H9 (cell line): ENCODE results near the gene COL23A1. TPM values are rescaled to one million over a fixed set of nuclear protein-coding genes. Genes with fewer than 3 reads are reported as not detected.

Experiments used
- DNase-seq: peaks from one replicate; pipeline ENCODE4 v3.0.0-alpha.2; 2017
- H2AFZ ChIP-seq: one replicate; pipeline ENCODE4 v1.6.1; 2013; ENCODE audit warnings: mild to moderate bottlenecking, low read length, control low read depth, moderate library complexity
- H2AK5ac ChIP-seq: 2 replicates; pipeline ENCODE4 v1.6.1; 2013; ENCODE audit warnings: low read length, control low read depth, mixed read lengths; ENCODE audit not compliant: insufficient read length
- H2BK120ac ChIP-seq: one replicate; pipeline ENCODE4 v1.6.1; 2013; ENCODE audit warnings: low read depth, mild to moderate bottlenecking, low read length, control low read depth, inconsistent platforms; ENCODE audit not compliant: poor library complexity, severe bottlenecking
- H2BK12ac ChIP-seq: 2 replicates; pipeline ENCODE4 v1.6.1; 2013; ENCODE audit warnings: low read length, control low read depth, mixed read lengths, low read depth; ENCODE audit not compliant: insufficient read length
- H2BK15ac ChIP-seq: 2 replicates; pipeline ENCODE4 v1.6.1; 2013; ENCODE audit warnings: low read depth, low read length, control low read depth
- H2BK20ac ChIP-seq: one replicate; pipeline ENCODE4 v1.6.1; 2013; ENCODE audit warnings: low read depth, mild to moderate bottlenecking, low read length, control low read depth, inconsistent platforms; ENCODE audit not compliant: poor library complexity, severe bottlenecking
- H2BK5ac ChIP-seq: 2 replicates; pipeline ENCODE4 v1.6.1; 2013; ENCODE audit warnings: low read length, control low read depth, mixed read lengths; ENCODE audit not compliant: insufficient read length
- H3K14ac ChIP-seq: 2 replicates; pipeline ENCODE4 v1.6.1; 2013; ENCODE audit warnings: low read length, control low read depth; ENCODE audit not compliant: insufficient read depth
- H3K18ac ChIP-seq: 2 replicates; pipeline ENCODE4 v1.6.1; 2013; ENCODE audit warnings: low read depth, mild to moderate bottlenecking, mixed read lengths, low read length, control low read depth; ENCODE audit not compliant: insufficient read length
- H3K23ac ChIP-seq: 2 replicates; pipeline ENCODE4 v1.6.1; 2013; ENCODE audit warnings: low read length, control low read depth, mixed read lengths, low read depth; ENCODE audit not compliant: insufficient read length
- H3K23me2 ChIP-seq: 2 replicates; pipeline ENCODE4 v1.6.1; 2013; ENCODE audit warnings: low read depth, mild to moderate bottlenecking, mixed read lengths, low read length, control low read depth; ENCODE audit not compliant: insufficient read length, poor library complexity, severe bottlenecking
- H3K27ac ChIP-seq: 2 replicates; pipeline ENCODE4 v1.5.1; 2013; ENCODE audit warnings: low read length, control low read depth, mixed read lengths, low read depth; ENCODE audit not compliant: insufficient read length
- H3K27me3 ChIP-seq: 2 replicates; pipeline ENCODE4 v1.6.1; 2013; ENCODE audit warnings: low read length, control low read depth, inconsistent platforms; ENCODE audit not compliant: insufficient read depth
- H3K4ac ChIP-seq: 2 replicates; pipeline ENCODE4 v1.6.1; 2013; ENCODE audit warnings: low read depth, mild to moderate bottlenecking, control low read depth, inconsistent platforms, low read length, moderate library complexity
- H3K4me1 ChIP-seq: 2 replicates; pipeline ENCODE4 v1.6.1; 2013; ENCODE audit warnings: low read length, control low read depth, inconsistent platforms; ENCODE audit not compliant: insufficient read depth
- H3K4me2 ChIP-seq: 2 replicates; pipeline ENCODE4 v1.6.1; 2013; ENCODE audit warnings: low read length, control low read depth, mixed read lengths; ENCODE audit not compliant: insufficient read length, insufficient read depth
- H3K56ac ChIP-seq: 2 replicates; pipeline ENCODE4 v1.6.1; 2013; ENCODE audit warnings: low read depth, mild to moderate bottlenecking, mixed read lengths, low read length, control low read depth; ENCODE audit not compliant: insufficient read length
- H3K79me1 ChIP-seq: 2 replicates; pipeline ENCODE4 v1.6.1; 2013; ENCODE audit warnings: low read depth, mild to moderate bottlenecking, moderate library complexity, low read length, control low read depth, inconsistent platforms; ENCODE audit not compliant: insufficient read depth, poor library complexity, severe bottlenecking
- H3K79me2 ChIP-seq: 2 replicates; pipeline ENCODE4 v1.6.1; 2013; ENCODE audit warnings: low read length, control low read depth, inconsistent platforms; ENCODE audit not compliant: insufficient read depth
- H3K9ac ChIP-seq: 2 replicates; pipeline ENCODE4 v1.6.1; 2013; ENCODE audit warnings: low read length, control low read depth, mixed read lengths; ENCODE audit not compliant: insufficient read length; ENCODE audit errors: extremely low read depth
- H3K9me3 ChIP-seq: one replicate; pipeline ENCODE4 v1.6.1; 2013; ENCODE audit warnings: low read depth, low read length, inconsistent platforms; ENCODE audit not compliant: control insufficient read depth
- H3T11ph ChIP-seq: one replicate; pipeline ENCODE4 v1.6.1; 2013; ENCODE audit warnings: mild to moderate bottlenecking, low read length, control low read depth, inconsistent platforms
- H4K20me1 ChIP-seq: one replicate; pipeline ENCODE4 v1.6.1; 2013; ENCODE audit not compliant: control insufficient read depth, insufficient read length, insufficient read depth
- H4K5ac ChIP-seq: 2 replicates; pipeline ENCODE4 v1.6.1; 2013; ENCODE audit warnings: low read depth, mild to moderate bottlenecking, mixed read lengths, low read length, control low read depth; ENCODE audit not compliant: insufficient read length
- H4K8ac ChIP-seq: replicated peaks from 2 replicates; pipeline ENCODE4 v1.6.1; 2013; ENCODE audit warnings: low read length, control low read depth, mixed read lengths, low read depth; ENCODE audit not compliant: insufficient read length
- H4K91ac ChIP-seq: 2 replicates; pipeline ENCODE4 v1.6.1; 2013; ENCODE audit warnings: low read depth, mild to moderate bottlenecking, moderate library complexity, mixed read lengths, low read length, control low read depth; ENCODE audit not compliant: insufficient read length
- H3K27ac Mint-ChIP-seq, 3 experiments: 2 replicates in 2 of 3; 3 replicates in 1 of 3; pipeline ENCODE4 v1.8.0; 2020 to 2021; ENCODE audit warnings: mixed read lengths in 3 of 3, mild to moderate bottlenecking in 1 of 3, moderate library complexity in 1 of 3
- H3K27me3 Mint-ChIP-seq: 2 replicates; pipeline ENCODE4 v1.8.0; 2021; ENCODE audit warnings: low read depth, mild to moderate bottlenecking, moderate library complexity, mixed read lengths
- H3K36me3 Mint-ChIP-seq, 3 experiments: 2 replicates in 2 of 3; 3 replicates in 1 of 3; pipeline ENCODE4 v1.8.0; 2020 to 2021; ENCODE audit warnings: low read depth in 3 of 3, mixed read lengths in 3 of 3; ENCODE audit not compliant: insufficient read depth in 1 of 3
- H3K4me1 Mint-ChIP-seq, 2 experiments: 2 replicates each; pipeline ENCODE4 v1.8.0; 2020; ENCODE audit warnings: mixed read lengths in 2 of 2
- H3K4me3 Mint-ChIP-seq, 2 experiments: 2 replicates in 1 of 2; 3 replicates in 1 of 2; pipeline ENCODE4 v1.8.0; 2020 to 2021; ENCODE audit warnings: mild to moderate bottlenecking in 2 of 2, mixed read lengths in 2 of 2, moderate library complexity in 1 of 2
- H3K9me3 Mint-ChIP-seq, 2 experiments: 2 replicates in 1 of 2; 3 replicates in 1 of 2; pipeline ENCODE4 v1.8.0; 2020; ENCODE audit warnings: mild to moderate bottlenecking in 2 of 2, mixed read lengths in 2 of 2, moderate library complexity in 1 of 2
- CTCF ChIP-seq: fragments of 200-600 bp; sonication (generic); conservative IDR thresholded peaks from 3 replicates; pipeline ENCODE4 v1.8.0; 2021; ENCODE audit warnings: antibody characterized with exemption, mild to moderate bottlenecking
- WGBS: extraction: QIAGEN DNeasy Blood & Tissue Kit; methylation state at CpG from one replicate; pipeline ENCODE4 v1.1.7; 2013; ENCODE audit warnings: missing lambda C conversion rate, low lambda C conversion rate, mixed read lengths; ENCODE audit not compliant: insufficient read length; ENCODE audit errors: extremely low coverage; 5-methylcytosine and 5-hydroxymethylcytosine counted together
- total RNA-seq: library from RNA; stranded (reverse); gene quantifications from 2 replicates; pipeline ENCODE4 v1.2.1, GENCODE V29; 2021

Gene COL23A1
- total RNA-seq, 1 experiment from 2014 or later: 2.6 TPM

- Histone ChIP-seq H3K18ac (peak overlapping the region; percentile 44), H3K4me1 (peaks cover 3% of the 10 kb centered on the region), H3K4ac (no peak overlapping the region), H3K27ac (no peak overlapping the region), H3K23me2 (no peaks in the 10 kb centered on the region), H2BK20ac (no peak overlapping the region), H2BK12ac (no peak overlapping the region), H2AFZ (no peak overlapping the region), H2BK120ac (no peak overlapping the region), H4K5ac (no peak overlapping the region), H3K56ac (no peak overlapping the region), H3K23ac (no peak overlapping the region), H3K4me2 (no peak overlapping the region), H4K91ac (no peak overlapping the region), H3K27me3 (no peaks in the 10 kb centered on the region), H4K20me1 (no peaks in the 10 kb centered on the region), H2AK5ac (no peak overlapping the region), H3K79me1 (no peaks in the 10 kb centered on the region), H3K14ac (0 out of 2 replicates have a peak overlapping the region, but pooled peaks have one; percentile 61), H2BK5ac (no peak overlapping the region), H3K79me2 (no peaks in the 10 kb centered on the region), H3K9me3 (no peaks in the 10 kb centered on the region), H4K8ac (no peak overlapping the region), H3K9ac (no peak overlapping the region), H3T11ph (no peak overlapping the region), H2BK15ac (no peak overlapping the region)
- Mint-ChIP-seq H3K36me3 (no peaks in the 10 kb centered on the region), H3K4me1 (peaks cover 34 to 56% of the 10 kb centered on the region in 2 experiments), H3K4me3 (no peak overlapping the region), H3K27me3 (no peaks in the 10 kb centered on the region), H3K27ac (no peak overlapping the region; a peak in 1 of 7 replicates), H3K9me3 (no peaks in the 10 kb centered on the region)
- no CpG with 5 or more reads among the region's 11 CpGs for WGBS
- TF ChIP-seq CTCF: no peak
- DNase-seq: peak; percentile 18
These were observed 167.8 kb downstream of the COL23A1 start for GRCh38 chr5:178422400-178422775.
